ENCODE measurements around the gene GRIN1. TPM values are rescaled to one million over a fixed set of nuclear protein-coding genes. Genes with fewer than 3 reads are reported as not detected.
A peak's percentile ranks its signal among the peaks of the same experiment; 100 is the strongest.

GRIN1 gene
- total RNA-seq, 1 donor from 2014 or later, result 0.18 TPM

GRCh38 chr9:137166380-137167229 lies 27.7 kb downstream of the GRIN1 start:
- no peak overlapping the region for H3K4me2 ChIP-seq (ENCODE audit: low read length)
- Mint-ChIP-seq H3K9me3 (ENCODE audit: unreplicated experiment) (no peaks in the 10 kb centered on the region), H3K36me3 (ENCODE audit: low read depth, unreplicated experiment) (no peaks in the 10 kb centered on the region), H3K4me3 (ENCODE audit: unreplicated experiment) (no peak overlapping the region), H3K27ac (ENCODE audit: unreplicated experiment) (peak overlapping the region; percentile 18), H3K4me1 (ENCODE audit: low read depth, unreplicated experiment) (no peaks in the 10 kb centered on the region), H3K27me3 (ENCODE audit: low read depth, unreplicated experiment) (peaks cover 45% of the 10 kb centered on the region)
- H3K36me3 ChIP-seq (ENCODE audit: insufficient read depth, low read length), result no peaks in the 10 kb centered on the region
- no peak overlapping the region for H3K27ac ChIP-seq (ENCODE audit: low read depth, low read length)
- no peaks in the 10 kb centered on the region for H3K79me2 ChIP-seq (ENCODE audit: insufficient read depth, low read length)
- peaks cover 4% of the 10 kb centered on the region for H3K4me1 ChIP-seq (ENCODE audit: insufficient read depth, low read length)
- H3K9ac ChIP-seq (ENCODE audit: low read length), result no peak overlapping the region
- H3K27me3 ChIP-seq (ENCODE audit: insufficient read depth, low read length), result peaks cover 43% of the 10 kb centered on the region
- no peaks in the 10 kb centered on the region for H4K20me1 ChIP-seq (ENCODE audit: insufficient read depth, low read length)
- FAIRE-seq, result no peak
- no peak for DNase-seq (ENCODE audit: low read depth)
- H3K9me3 ChIP-seq (ENCODE audit: insufficient read depth, low read depth, low read length), result no peaks in the 10 kb centered on the region
- H3K4me3 ChIP-seq (ENCODE audit: insufficient read depth, low read depth, low read length), result no peak overlapping the region
- TF ChIP-seq CTCF (IDR thresholded peaks at IDR 0.05; ENCODE audit: insufficient read depth, low read depth, low read length), result no peak
- TF ChIP-seq EZH2 (IDR thresholded peaks at IDR 0.05; ENCODE audit: insufficient read depth, low read length), result no peak
- no peak overlapping the region for H2AFZ ChIP-seq (ENCODE audit: low read depth, low read length)

- no peak for DNase-seq (ENCODE audit: low read depth)
- Histone ChIP-seq H4K20me1 (ENCODE audit: insufficient read depth, low read length) (no peaks in the 10 kb centered on the region), H3K36me3 (ENCODE audit: insufficient read depth, low read length) (no peaks in the 10 kb centered on the region), H3K27me3 (ENCODE audit: insufficient read depth, low read length) (peaks cover 47% of the 10 kb centered on the region), H3K79me2 (ENCODE audit: insufficient read depth, low read length) (no peaks in the 10 kb centered on the region), H3K9ac (ENCODE audit: low read length) (no peak overlapping the region), H3K27ac (ENCODE audit: low read depth, low read length) (no peak overlapping the region), H3K4me1 (ENCODE audit: insufficient read depth, low read length) (peaks cover 4% of the 10 kb centered on the region), H3K9me3 (ENCODE audit: insufficient read depth, low read depth, low read length) (no peaks in the 10 kb centered on the region), H3K4me2 (ENCODE audit: low read length) (no peak overlapping the region), H3K4me3 (ENCODE audit: insufficient read depth, low read depth, low read length) (no peak overlapping the region), H2AFZ (ENCODE audit: low read depth, low read length) (no peak overlapping the region)
- Mint-ChIP-seq H3K36me3 (ENCODE audit: low read depth, unreplicated experiment) (no peaks in the 10 kb centered on the region), H3K4me1 (ENCODE audit: low read depth, unreplicated experiment) (no peaks in the 10 kb centered on the region), H3K27me3 (ENCODE audit: low read depth, unreplicated experiment) (peaks cover 43% of the 10 kb centered on the region), H3K4me3 (ENCODE audit: unreplicated experiment) (no peak overlapping the region), H3K9me3 (ENCODE audit: unreplicated experiment) (no peaks in the 10 kb centered on the region), H3K27ac (ENCODE audit: unreplicated experiment) (no peak overlapping the region)
- no peak for FAIRE-seq
- TF ChIP-seq CTCF (IDR thresholded peaks at IDR 0.05; ENCODE audit: insufficient read depth, low read depth, low read length), result no peak
- TF ChIP-seq EZH2 (IDR thresholded peaks at IDR 0.05; ENCODE audit: insufficient read depth, low read length), result no peak
Observed at GRCh38 chr9:137167277-137167746, 28.4 kb downstream of the GRIN1 start.

Data from astrocyte (in vitro differentiated cells and primary cell).